NCI-H2227 treated with DMSO at 0.1 percent for 48 hours (cell line): ENCODE data around the gene SOX12.
"Not testable (repeated sequence)": the region's sequence is repeated elsewhere in the genome, so short reads cannot be mapped to it uniquely, and the experiment has no call there.

Experiments
- DNase-seq: peaks from one replicate; lab custom pipeline; 2025; lab: John Stamatoyannopoulos, UW

The SOX12 gene

DNA sequence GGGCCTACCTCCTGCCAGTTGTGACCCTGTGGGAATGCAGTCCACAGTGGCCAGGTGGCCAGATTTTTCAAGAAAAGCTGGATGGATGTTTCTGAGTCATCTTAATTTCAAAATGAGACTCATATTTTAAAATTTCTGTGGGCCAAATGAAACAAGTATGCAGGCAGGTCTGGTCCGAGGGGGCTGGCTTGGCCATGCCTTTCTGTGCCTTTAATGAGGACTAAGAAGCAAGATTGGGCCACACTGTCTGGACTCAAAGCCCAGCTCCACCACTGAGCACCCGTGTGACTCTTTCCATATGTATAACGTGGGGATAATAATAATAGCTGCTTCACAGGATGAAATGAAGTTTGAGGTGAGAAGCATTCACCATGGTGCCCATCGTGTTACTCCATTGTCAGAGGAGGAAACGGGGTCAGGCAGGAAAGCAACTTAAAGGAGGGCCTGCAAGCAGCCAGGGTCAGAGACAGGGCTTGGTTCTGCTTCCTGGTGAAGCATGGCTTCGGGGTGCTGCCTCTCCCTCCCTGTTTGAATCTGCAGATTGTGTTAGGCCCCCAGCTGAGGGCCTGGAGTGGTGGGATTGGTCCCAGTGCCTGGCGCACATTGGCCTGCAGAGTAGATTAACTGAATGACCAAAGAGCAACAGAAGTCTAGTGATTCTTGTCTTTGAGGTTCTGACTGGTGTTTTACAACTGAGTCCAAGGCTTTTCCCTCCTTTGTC lies 3.8 kb downstream of the SOX12 start:
- DNase-seq = no peak

DNA sequence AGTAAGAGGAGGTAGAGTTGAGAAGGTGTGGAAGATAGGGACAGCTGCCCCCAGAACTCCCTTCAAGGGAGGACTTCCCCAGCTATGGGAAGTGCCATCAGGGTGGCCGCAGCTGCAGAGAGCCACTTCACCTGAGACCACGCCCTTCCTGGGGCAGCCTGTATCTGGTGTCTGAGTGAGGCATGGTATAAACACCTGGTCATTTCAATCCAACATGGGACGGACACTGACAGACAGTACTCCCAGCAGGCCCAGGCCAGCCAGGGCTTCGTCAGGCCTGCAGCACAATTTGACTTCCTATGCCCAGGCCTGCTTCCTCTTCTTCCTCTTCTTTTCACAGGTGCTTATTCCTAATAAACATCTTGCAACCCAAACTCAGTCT lies 4.5 kb downstream of the SOX12 start:
- DNase-seq = no peak

DNA sequence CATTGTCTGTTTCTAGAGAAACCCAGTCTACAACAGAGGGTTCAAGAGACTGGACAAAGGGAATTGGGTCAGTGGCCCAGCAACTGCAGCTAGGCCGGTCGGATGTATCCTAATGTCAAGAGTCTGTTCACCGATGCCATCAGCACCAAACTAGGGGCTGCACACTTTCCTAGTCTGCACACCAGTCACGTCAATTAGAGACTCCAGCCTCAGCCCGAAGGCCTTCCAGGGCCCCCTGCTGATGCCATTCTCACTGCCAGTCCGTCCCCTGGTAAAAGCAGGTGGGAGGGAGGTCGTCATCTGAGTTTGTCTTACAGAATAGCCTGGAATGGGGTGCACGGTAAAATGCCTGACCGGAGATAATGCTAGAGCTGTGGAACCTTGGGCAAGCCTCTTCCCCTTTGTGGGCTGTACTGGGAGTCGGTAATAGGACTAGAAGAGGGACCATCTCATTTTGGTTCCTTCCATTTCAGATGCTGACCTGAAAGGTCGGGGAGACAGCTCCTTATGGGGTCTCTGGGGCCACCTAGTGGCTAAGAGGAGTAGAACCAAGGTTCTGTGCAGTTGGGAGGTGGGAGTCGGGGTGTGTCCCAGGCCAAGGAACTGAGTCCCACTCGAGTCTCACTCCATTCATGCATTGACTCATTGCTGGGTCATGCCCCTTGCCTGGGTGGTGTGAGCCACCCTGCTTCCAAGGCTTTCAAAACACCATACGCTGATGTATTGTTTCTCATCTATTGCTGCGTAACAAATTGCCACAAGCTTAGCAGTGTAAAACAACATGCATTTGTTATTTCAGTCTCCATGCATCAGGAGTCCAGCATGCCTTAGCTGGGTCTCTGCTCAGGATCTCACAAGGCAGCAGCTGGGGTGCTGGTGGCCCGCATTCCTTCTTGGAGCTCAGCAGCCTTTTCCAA lies 5.1 kb downstream of the SOX12 start:
- peak; percentile 64 for DNase-seq

DNA sequence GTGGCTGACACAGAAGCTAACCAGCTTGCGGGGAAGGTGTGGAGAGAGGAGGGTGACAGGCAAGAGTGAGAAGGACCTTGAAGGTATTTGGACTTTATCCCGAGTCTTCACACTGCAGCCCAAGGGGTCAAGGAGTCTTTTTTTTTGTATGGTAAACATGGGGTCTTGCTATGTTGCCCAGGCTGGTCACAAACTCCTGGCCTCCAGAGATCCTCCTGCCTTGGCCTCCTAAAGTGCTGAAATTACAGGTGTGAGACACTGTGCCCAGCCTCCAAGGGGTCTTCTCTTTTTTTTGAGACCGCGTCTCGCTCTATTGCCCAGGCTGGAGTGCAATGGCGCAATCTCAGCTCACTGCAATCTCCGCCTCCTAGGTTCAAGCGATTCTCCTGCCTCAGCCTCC lies 9.2 kb downstream of the SOX12 start:
- no peak for DNase-seq

DNA sequence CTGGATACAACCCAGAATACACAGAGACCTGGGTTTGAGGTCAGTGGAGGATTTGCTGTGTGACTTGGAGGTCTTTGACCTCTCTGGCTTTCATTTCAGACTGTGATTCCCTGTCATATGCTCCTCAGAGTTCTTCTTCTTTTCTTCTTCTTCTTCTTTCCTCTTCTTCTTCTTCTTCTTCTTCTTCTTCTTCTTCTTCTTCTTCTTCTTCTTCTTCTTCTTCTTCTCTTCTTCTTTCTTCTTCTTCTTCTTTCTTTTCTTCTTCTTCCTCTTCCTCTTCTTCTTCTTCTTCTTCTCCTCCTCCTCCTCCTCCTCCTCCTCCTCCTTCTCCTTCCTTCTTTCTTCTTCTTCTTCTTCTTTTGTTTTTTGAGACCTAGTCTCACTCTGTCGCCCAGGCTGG lies 10.7 kb downstream of the SOX12 start:
- not testable (repeated sequence) for DNase-seq

DNA sequence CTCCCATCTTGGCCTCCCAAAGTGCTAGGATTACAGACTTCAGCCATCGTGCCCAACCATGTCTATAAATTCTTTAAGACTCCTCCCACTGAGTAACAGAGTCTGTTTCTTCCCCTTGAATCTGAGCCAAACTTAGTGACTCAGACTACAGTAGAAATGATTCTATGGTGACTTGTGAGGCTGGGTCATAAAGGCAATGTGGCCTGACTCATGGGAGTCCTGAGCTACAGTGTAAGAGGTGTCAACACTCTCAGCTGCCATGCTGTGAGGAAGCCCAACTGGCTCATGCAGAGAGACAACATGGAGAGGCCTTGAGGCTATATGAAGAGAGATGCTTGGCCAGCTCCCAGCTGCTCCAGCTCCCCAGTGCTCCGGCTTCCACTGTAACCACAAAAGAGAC lies 16.3 kb downstream of the SOX12 start:
- DNase-seq = no peak

DNA sequence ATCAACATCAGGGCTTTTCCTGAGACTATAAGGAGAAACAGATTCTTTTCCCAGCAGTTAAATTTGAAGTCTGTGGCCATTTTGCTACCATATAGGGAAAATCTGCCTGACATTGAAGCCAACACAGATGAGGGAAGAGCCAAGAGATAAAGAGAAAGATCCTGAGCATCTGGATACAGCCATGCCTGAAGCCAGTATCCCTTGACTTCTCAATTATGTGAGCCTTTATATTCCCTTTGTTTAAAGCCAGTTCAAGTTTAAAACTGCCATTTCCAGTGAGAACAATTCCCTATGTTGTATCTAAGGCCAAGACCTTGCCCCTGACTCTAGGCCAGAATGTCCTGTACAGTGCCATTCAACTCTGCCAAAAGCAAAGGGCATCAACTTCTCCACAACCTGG lies 17.8 kb downstream of the SOX12 start:
- DNase-seq = no peak

DNA sequence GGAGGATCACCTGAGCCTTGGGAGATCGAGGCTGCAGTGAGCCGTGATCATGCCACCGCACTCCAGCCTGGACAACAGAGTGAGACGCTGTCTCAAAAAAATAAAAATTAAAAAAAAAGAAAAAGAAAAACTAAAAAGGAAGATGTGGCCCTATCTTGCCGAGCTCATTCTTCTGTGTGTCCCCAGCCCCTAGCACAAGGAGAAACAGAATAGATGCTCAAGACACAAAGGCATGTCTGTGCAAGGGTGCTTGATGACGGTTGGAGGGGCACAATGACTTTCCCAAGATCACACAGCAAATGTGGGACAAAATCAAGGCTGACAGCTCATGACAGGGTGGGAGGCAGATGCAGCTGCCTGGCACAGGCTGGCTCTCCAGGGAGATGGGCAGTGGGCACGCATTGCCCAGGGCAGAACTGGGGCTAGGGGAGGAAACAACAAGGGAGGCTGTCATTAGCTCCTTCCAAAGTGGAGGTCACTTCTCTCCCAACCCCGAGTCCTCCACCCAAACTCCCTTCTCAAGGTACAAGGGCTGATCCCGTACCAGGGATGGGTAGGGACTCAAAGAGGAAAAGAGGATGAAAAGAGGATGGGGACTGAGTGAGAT lies 20.8 kb downstream of the SOX12 start:
- no peak for DNase-seq

DNA sequence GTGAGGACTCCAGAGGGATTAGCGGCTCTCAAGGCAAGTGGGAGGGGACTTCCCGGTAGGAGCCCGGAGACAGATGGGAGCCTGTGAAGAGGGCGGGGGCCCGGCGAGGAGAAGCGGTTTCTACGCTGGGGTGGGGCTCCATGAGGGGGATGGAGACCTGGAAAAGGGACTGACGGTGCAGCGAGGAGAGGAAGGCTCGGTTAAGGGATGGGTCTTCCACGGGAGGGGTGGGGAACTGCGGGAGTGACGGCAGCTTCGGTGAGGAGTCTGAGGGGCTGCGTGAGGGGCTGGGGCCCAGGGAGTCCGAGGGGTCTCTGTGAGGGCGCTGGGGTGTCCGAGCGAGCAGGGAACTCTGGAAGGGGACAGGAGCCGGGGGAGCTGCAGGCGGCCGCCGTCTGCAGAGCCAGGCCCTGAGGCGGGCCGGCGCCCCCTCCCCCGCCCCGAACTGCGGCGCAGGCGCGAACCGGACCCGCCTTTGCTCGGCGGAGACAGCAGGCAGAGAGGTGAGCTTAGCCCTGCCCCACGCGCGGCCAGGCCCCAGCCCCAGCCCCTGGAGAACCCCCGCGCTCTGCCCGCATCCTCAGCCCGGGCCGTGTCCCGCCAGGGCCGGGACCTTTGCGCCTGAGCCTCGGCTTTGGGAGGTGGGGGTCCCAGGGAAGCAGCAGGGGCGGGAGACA lies 21.4 kb downstream of the SOX12 start, which contains the start of gene NRSN2:
Gene NRSN2 (plus strand): TSS at position 472 of the 677 bp plus-strand sequence. CDS start 2,533 bp downstream, outside the sequence.
- peak; percentile 74 for DNase-seq

DNA sequence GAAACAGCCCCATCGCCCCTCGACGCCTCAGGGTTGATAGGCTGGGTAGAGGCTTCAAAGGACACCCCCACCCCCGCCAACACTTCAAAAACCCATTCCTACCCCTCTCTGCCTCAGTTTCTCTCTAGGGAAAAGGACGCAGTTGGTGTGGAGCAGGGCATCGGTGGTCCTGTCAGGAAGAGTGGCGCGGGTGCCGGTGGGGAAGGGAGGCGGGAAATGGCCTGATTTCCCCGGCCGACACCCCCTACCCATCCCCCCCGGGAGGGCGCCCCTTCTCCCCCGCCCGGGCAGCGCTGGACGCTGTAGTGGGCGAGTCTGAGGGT lies 21.9 kb downstream of the SOX12 start:
- no peak for DNase-seq

DNA sequence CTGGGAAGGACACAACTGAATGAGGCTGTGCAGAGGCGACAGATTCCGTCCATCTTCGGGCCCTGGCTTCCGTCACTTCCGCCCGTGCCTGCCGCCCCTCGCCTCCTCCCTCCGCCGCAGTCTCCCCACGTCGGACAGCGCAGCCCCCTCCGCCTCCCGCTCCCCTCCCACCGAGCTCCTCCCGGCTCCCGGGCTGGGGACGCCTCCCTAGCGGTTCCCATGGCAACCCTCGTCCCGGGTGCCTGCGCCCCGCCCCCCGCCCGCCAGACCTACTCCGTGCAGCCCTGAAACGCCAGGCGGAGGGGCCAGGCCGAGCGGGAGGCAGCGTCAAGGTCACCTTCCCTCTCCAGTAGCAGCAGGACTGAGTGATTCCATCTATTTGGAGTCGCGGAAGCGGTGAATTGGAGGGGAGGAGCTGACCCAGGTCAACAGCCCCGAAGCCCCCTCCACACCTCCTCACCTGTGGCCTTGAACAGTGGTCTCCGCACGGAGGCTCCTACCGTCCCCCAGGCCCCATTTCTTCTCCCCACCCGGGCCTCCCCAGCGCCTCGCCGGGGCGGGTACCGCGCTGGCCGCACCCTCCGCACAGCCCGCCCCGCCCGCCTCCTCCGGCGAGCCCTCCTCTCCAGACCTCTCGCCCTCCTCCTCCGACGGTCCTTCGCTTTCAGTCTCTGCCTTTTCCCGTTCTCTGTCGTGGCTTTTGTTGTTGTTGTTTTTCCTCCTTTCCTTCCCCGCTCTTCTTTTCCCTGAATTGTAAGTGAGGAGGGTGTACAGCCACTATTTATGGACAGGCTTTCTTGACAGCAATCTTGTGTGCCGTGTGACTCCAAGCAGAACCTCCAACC lies 22.5 kb downstream of the SOX12 start:
- peak; percentile 96 for DNase-seq

DNA sequence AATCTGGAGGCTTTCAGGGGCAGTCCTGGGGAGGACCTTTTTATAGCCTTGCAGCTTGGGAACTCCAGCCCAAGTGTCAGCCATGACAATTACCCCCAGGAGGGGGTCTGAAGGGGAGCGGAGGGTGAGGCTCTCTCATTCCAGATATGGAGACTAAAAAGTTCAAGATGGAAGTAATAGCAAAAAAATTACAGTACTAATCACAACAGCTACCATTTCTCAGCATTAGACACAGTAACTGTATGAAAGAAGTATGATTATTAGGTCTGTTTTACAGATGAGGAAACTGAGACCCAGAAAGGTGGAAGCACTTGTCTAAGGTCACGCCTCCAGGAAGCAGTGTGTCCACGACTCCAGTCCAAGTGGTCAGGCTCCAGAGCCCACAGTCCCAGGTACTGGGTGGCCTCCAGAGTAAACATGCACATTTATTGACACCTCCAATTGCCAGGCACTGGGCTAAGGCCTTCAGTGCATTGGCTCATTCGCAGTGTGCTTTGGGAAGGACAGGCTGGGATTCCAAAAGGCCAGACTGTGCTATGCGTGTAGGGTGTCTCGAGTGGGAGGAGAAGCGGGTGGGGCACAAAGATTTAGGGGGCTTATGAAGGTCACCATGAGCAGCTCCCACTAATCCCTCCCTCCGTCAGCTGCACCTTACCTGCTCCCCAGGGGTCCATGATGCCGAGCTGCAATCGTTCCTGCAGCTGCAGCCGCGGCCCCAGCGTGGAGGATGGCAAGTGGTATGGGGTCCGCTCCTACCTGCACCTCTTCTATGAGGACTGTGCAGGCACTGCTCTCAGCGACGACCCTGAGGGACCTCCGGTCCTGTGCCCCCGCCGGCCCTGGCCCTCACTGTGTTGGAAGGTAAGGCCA lies 23.9 kb downstream of the SOX12 start:
- DNase-seq = no peak

DNA sequence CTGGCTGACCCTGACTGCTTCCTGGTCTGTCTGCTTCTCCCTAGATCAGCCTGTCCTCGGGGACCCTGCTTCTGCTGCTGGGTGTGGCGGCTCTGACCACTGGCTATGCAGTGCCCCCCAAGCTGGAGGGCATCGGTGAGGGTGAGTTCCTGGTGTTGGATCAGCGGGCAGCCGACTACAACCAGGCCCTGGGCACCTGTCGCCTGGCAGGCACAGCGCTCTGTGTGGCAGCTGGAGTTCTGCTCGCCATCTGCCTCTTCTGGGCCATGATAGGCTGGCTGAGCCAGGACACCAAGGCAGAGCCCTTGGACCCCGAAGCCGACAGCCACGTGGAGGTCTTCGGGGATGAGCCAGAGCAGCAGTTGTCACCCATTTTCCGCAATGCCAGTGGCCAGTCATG lies 27.8 kb downstream of the SOX12 start:
- no peak for DNase-seq

DNA sequence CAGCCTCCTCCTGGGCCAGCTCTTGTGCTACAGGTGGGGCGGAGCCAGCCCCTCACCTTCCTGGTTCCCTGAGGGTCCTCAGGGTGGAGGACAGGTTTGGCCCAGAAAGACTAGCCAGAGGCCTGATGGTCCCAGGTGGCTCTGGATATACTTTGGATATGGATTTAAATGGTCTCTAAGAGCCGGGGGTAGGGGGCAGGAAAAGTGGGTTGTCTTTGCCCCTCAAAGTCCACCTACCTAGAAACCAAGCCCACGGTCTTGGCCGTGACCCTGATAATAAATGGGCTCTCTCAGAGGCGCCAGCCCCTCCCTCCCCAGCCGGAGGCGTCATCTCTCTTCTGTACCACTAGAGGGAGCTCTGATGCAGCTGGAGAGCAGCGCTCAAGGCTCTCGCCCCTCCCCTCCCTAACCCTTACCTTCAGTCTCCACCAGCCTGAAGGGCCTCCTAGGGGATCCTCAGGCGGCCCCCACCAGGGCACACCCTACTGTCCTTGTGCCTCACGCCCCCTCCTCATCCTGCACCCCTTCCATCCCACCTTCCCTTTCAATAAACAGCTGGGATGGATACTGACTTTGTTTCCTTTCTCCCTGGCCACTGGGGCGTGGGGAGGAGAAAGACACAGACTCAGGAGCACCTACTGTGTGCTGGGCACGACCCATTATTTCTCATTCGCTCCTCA lies 29.1 kb downstream of the SOX12 start:
- DNase-seq = peak; percentile 84

DNA sequence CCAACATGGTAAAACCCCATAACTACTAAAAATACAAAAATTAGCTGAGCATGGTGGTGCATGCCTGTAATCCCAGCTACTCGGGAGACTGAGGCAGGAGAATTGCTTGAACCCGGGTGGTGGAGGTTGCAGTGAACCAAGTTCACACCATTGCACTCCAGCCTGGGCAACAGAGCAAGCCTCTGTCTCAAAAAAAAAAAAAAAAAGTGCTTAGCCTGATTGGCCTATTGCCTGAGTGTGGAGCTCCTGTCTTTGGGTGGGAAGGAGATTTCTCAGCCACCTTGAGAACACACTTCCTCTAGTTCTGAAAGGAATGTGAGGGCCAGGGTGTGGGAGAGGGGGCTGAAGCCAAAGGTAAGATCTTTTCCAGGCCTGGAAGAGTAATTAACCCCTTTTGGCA lies 30.8 kb downstream of the SOX12 start:
- not testable (repeated sequence) for DNase-seq

DNA sequence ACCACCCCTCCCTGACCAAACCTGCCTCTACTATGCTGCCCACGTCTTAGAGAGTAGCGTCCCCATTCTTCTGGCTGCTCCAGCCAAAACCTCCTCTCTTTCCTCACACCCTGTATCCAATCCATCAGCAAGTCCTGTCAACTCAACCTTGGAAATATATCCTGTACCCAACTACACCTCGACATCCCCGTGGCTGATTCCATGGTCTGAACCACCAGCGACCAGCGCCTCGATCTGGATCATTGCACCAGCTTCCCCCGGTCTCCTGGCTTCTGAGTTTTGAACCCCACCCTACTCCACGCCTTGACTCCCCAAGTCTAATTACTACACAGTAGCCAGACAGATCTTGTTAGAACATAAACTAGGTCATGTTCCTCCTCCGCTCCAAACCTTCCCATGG lies 31.4 kb downstream of the SOX12 start:
- DNase-seq = no peak

DNA sequence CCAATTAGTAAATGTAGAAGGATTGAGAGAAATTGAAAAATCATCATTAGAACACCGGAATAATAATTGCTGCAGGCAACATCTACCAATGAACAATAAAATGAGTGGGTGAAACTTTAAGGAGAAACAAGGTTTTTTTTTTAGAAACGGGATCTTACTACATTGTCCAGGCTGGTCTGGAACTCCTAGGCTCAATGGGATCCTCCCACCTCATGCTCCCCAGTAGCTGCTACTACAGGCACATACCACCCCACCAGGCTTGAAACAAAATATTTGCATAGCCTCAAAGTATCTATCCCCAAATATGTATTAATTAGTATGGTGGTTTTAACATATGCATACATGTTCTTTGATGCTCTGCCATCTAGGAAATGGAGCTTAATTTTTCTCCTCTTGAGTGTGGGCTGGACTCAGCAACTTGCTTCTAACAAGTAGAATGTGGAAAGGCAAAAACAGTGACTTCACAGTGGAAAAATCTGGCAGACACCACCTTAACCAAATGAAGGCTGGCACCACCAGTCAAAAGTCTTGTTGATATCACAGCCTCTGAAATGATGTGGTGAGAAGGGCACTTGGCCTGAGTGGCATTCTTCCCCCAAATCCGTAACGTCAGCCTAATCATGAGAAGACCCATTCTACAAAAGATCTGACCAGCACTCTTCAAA lies 33.7 kb downstream of the SOX12 start:
- DNase-seq = no peak

DNA sequence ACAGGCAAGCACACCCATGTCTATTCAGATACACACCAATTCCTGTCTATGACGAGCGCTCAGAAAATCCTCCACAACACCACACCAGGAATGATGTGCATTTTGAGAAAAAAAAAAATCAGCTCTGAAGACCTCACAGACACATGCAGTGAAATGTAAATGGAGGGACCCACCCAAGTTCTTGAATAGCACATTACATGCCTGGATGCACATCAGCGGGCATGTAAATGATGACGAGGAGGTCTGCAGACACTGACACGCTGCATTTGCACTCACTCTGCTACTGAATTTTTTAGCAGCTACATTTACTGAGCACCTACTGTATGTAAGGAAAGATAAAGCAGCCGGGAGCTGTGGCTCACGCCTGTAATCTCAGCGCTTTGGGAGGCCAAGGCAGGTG lies 36.2 kb downstream of the SOX12 start:
- no peak for DNase-seq
